GM12872 (cell line): ENCODE data around the gene PGM1.

Experiments
- CTCF ChIP-seq: IDR thresholded peaks from 3 replicates; pipeline ENCODE4 v1.5.1; 2011; ENCODE audit warnings: low read depth, mild to moderate bottlenecking, low read length, moderate library complexity; ENCODE audit not compliant: insufficient read depth

PGM1 gene

GRCh38 chr1:63593886-63594605 is 835 bp downstream of the PGM1 start:
- no peak for TF ChIP-seq CTCF

GRCh38 chr1:63595435-63595834 is 2.2 kb downstream of the PGM1 start:
- TF ChIP-seq CTCF, result no peak

- TF ChIP-seq CTCF, result no peak
Observed at GRCh38 chr1:63599799-63600198, 6.6 kb downstream of the PGM1 start.

GRCh38 chr1:63600248-63600647 is 7.0 kb downstream of the PGM1 start:
- no peak for TF ChIP-seq CTCF

- TF ChIP-seq CTCF, result no peak
Observed at GRCh38 chr1:63601061-63601460, 7.8 kb downstream of the PGM1 start.

GRCh38 chr1:63601463-63601862 is 8.3 kb downstream of the PGM1 start:
- TF ChIP-seq CTCF, result no peak

- no peak for TF ChIP-seq CTCF
Observed at GRCh38 chr1:63601912-63602311, 8.7 kb downstream of the PGM1 start.
